Osteocyte (in vitro differentiated cells): ENCODE measurements around the gene LRRN2. TPM values are rescaled to one million over a fixed set of nuclear protein-coding genes. Genes with fewer than 3 reads are reported as not detected.
"Not testable (repeated sequence)": the region's sequence is repeated elsewhere in the genome, so short reads cannot be mapped to it uniquely, and the experiment has no call there.

Source experiments
- DNase-seq: peaks from one replicate; pipeline ENCODE4 v3.0.0; 2021; ENCODE audit warnings: mixed read lengths; ENCODE audit not compliant: unreplicated experiment; ENCODE audit errors: extremely low spot score
- H3K27ac Mint-ChIP-seq: one replicate; pipeline ENCODE4 v1.8.0; 2021; ENCODE audit warnings: mild to moderate bottlenecking, mixed read lengths; ENCODE audit not compliant: unreplicated experiment
- H3K27me3 Mint-ChIP-seq: one replicate; pipeline ENCODE4 v1.8.0; 2021; ENCODE audit warnings: mixed read lengths; ENCODE audit not compliant: unreplicated experiment
- H3K36me3 Mint-ChIP-seq: one replicate; pipeline ENCODE4 v1.8.0; 2021; ENCODE audit warnings: mixed read lengths; ENCODE audit not compliant: unreplicated experiment
- H3K4me1 Mint-ChIP-seq: one replicate; pipeline ENCODE4 v1.8.0; 2021; ENCODE audit warnings: mixed read lengths; ENCODE audit not compliant: unreplicated experiment
- H3K4me3 Mint-ChIP-seq: one replicate; pipeline ENCODE4 v1.8.0; 2021; ENCODE audit warnings: mild to moderate bottlenecking, moderate library complexity, mixed read lengths; ENCODE audit not compliant: unreplicated experiment
- H3K9me3 Mint-ChIP-seq: one replicate; pipeline ENCODE4 v1.8.0; 2021; ENCODE audit warnings: mixed read lengths; ENCODE audit not compliant: unreplicated experiment
- total RNA-seq: library from RNA; stranded (reverse); gene quantifications from 2 replicates; pipeline ENCODE4 v1.2.1, GENCODE V29; 2021
- TF ChIP-seq, protein P1 (sequence below): fragments of 200-600 bp; sonication (generic); IDR thresholded peaks from 2 replicates; pipeline ENCODE4 v1.5.0; 2021; ENCODE audit warnings: antibody characterized with exemption, mild to moderate bottlenecking, moderate library complexity

Gene LRRN2
- total RNA-seq, 1 donor from 2014 or later: not detected

DNA sequence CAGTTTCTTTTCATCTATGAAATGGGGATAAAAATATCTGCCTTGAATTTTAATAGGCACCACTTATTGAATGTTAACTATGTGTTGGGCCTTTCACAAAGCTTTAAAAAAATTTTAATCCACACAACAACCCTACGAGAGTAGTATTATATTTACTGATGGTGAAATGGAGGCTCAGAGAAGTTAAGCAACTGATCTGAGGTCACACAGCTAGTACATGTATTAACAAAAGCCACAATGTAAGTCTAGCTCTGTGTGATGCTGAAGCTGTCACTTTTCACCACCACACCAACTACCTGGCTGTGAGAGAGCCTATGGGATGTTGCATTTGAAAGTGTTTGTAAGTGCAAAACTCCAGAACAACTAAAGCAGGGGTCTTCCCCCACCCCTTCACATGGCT is 44.1 kb downstream of the LRRN2 start:
- H3K36me3 Mint-ChIP-seq: no peaks in the 10 kb centered on the region
- H3K4me1 Mint-ChIP-seq: no peaks in the 10 kb centered on the region
- DNase-seq: no peak
- no peaks in the 10 kb centered on the region for H3K9me3 Mint-ChIP-seq
- TF ChIP-seq, protein P1, sequence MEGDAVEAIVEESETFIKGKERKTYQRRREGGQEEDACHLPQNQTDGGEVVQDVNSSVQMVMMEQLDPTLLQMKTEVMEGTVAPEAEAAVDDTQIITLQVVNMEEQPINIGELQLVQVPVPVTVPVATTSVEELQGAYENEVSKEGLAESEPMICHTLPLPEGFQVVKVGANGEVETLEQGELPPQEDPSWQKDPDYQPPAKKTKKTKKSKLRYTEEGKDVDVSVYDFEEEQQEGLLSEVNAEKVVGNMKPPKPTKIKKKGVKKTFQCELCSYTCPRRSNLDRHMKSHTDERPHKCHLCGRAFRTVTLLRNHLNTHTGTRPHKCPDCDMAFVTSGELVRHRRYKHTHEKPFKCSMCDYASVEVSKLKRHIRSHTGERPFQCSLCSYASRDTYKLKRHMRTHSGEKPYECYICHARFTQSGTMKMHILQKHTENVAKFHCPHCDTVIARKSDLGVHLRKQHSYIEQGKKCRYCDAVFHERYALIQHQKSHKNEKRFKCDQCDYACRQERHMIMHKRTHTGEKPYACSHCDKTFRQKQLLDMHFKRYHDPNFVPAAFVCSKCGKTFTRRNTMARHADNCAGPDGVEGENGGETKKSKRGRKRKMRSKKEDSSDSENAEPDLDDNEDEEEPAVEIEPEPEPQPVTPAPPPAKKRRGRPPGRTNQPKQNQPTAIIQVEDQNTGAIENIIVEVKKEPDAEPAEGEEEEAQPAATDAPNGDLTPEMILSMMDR: no peak
- no peak overlapping the region for H3K4me3 Mint-ChIP-seq
- H3K27me3 Mint-ChIP-seq: peaks cover 36% of the 10 kb centered on the region
- H3K27ac Mint-ChIP-seq: no peak overlapping the region

DNA sequence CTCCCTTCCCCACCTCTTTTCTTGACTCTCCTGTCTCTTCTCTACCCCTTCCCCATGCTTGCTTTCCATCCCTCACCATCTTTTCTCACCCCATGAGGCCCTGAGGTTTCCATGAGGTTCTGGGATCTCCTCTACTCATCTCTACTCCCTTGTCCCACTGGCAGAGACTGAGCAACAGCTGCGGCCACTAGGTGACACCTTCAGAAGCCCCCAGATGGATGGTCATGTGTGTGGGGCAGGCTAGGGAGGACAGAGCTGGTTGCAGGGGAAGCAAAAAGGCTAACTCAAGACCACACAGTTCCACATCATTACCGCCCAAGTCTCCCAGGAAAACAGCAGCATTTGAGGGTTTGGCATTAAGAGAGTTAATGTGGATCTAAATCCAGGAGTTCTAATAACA is 45.0 kb downstream of the LRRN2 start:
- Mint-ChIP-seq H3K27me3 (peaks cover 39% of the 10 kb centered on the region), H3K36me3 (no peaks in the 10 kb centered on the region), H3K4me1 (no peaks in the 10 kb centered on the region), H3K4me3 (no peak overlapping the region), H3K27ac (no peak overlapping the region), H3K9me3 (no peaks in the 10 kb centered on the region)
- TF ChIP-seq, protein P1: no peak
- DNase-seq: no peak

DNA sequence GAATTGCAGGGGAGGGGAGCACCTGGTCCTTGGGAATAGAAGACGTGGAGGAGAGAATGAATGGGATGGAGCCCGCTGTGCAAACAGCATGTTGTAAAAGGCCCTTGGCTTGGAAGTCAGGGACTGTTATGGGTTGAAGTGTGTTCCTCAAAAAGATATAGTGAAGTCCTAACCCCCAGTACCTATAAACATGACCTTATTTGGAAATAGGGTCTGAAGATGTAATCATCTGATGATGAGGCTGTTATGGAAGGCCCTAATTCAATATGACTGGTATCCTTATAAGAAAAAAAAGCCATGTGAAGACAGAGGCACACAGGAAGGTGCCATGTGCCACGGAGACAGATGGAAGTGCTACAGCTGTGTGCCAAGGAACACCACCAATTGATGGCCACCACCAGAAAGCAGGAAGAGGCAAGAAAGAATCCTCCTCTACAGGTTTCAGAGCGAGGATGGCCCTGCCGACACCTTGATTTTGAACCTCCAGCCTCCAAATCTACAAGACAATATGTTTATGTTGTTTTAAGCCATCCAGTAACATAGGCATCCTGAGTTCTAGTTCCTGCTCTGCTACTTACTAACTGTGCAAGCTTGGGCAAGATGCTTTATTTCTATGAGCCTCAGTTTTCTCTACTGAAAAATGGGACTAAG is 51.2 kb downstream of the LRRN2 start:
- DNase-seq: no peak
- Mint-ChIP-seq H3K4me3 (no peak overlapping the region), H3K36me3 (no peaks in the 10 kb centered on the region), H3K9me3 (no peaks in the 10 kb centered on the region), H3K4me1 (no peaks in the 10 kb centered on the region), H3K27ac (no peak overlapping the region), H3K27me3 (peaks cover 23% of the 10 kb centered on the region)
- TF ChIP-seq, protein P1: no peak

DNA sequence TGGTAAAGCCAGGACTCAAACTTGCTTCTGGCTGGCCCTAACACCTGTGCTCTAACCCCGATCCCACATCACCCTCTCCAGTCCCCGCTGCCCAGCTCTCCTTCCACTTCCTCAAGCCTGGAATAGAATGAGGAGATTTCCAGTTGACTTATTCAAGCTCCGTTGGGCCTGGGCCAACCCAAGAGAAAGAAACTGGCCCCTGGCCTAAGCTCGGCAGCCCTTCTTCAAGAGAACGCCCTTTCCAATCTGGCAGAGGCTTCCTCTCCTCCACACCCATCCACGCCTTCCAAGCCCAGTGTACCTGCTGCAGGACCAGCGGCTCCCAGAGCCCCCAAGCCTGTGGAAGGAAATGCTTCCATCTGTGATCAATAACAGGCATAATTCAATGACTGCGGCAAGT is 51.9 kb downstream of the LRRN2 start:
- Mint-ChIP-seq H3K36me3 (no peaks in the 10 kb centered on the region), H3K27ac (no peak overlapping the region), H3K4me3 (no peak overlapping the region), H3K9me3 (no peaks in the 10 kb centered on the region), H3K27me3 (peaks cover 23% of the 10 kb centered on the region), H3K4me1 (no peaks in the 10 kb centered on the region)
- TF ChIP-seq, protein P1: no peak
- no peak for DNase-seq

DNA sequence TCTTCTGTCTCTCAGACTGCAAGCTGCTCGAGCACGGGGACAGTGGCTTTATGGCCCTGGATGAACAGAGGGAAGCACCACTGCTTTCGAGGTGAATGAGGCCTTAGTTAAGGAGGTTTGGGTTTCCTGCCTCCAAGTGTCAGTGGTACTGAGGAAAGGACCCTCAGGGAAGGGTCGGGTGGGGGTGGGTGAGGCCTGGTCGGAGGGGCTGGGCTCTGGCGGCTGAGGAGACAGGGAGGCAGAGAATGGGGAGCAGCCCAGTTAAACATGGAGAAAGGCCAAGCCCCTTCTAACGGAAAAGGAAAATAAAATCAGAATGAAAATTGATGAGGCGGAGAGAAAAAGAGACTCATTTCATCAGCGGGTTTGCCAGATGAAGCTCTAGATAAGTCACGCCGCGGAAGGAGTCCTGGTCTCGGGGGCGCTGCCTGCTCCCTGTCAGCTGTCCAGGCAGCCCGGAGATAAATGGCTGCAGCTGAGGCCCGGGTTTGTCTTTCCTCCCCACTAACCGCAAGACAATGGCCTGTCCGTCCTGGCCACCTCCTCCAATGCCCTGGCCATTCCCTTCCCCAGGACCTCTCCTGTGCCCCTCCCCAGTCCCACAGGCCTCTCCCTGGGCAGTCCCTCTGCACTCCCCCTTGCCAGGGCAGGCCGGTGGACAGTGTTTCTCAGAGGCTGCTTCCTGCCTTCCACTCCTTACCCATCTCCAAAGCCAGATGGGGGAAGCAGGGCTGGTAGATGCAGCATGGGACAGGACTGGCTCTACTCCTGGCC is 55.2 kb downstream of the LRRN2 start:
- Mint-ChIP-seq H3K36me3 (no peaks in the 10 kb centered on the region), H3K9me3 (no peaks in the 10 kb centered on the region), H3K27ac (no peak overlapping the region), H3K4me1 (no peaks in the 10 kb centered on the region), H3K27me3 (peaks cover 9% of the 10 kb centered on the region), H3K4me3 (no peak overlapping the region)
- no peak for DNase-seq
- TF ChIP-seq, protein P1: no peak

DNA sequence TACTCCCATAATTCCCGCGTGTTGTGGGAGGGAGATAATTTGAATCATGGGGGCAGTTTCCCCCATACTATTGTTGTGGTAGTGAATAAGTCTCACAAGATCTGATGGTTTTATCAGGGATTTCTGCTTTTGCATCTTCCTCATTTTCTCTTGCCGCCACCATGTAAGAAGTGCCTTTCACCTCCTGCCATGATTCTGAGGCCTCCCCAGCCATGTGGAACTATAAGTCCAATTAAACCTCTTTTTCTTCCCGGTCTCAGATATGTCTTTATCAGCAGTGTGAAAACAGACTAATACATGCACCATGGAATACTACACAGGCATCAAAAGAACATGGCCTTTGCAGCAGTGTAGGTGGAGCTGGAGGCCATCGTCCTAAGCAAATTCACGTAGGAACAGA is 56.1 kb downstream of the LRRN2 start:
- not testable (repeated sequence) for H3K9me3 Mint-ChIP-seq, H3K27ac Mint-ChIP-seq, DNase-seq, H3K4me3 Mint-ChIP-seq, H3K36me3 Mint-ChIP-seq, H3K4me1 Mint-ChIP-seq, H3K27me3 Mint-ChIP-seq
